GM23338 (cell line): ENCODE results near the gene MYT1. TPM values are rescaled to one million over a fixed set of nuclear protein-coding genes. Genes with fewer than 3 reads are reported as not detected.

Experiments used
- ATAC-seq: fragments of 200-7000 bp; cut with Tn5 transposase; 3 replicates; pipeline ENCODE4 v1.9.1; 2020
- DNase-seq: peaks from one replicate; pipeline ENCODE4 v3.0.0-alpha.2; 2015; ENCODE audit warnings: low spot score
- H2AFZ ChIP-seq: fragments of 200-600 bp; sonication (generic); 2 replicates; pipeline ENCODE4 v1.8.0; 2016; ENCODE audit warnings: antibody characterized with exemption, mild to moderate bottlenecking, moderate library complexity
- H3F3A ChIP-seq: fragments of 200-600 bp; sonication (generic); replicated peaks from 2 replicates; pipeline ENCODE4 v1.8.0; 2017; ENCODE audit warnings: antibody characterized with exemption, mixed run types, low read depth
- H3K27ac ChIP-seq: fragments of 200-600 bp; sonication (generic); 2 replicates; pipeline ENCODE4 v1.6.1; 2016; ENCODE audit warnings: low read depth
- H3K27me3 ChIP-seq: fragments of 200-600 bp; sonication (generic); 2 replicates; pipeline ENCODE4 v1.8.0; 2016; ENCODE audit warnings: mild to moderate bottlenecking, mixed run types, moderate library complexity; ENCODE audit not compliant: insufficient read depth
- H3K36me3 ChIP-seq: fragments of 200-600 bp; sonication (generic); 2 replicates; pipeline ENCODE4 v1.8.0; 2016; ENCODE audit warnings: mild to moderate bottlenecking; ENCODE audit not compliant: insufficient read depth
- H3K4me1 ChIP-seq: fragments of 200-600 bp; sonication (generic); 2 replicates; pipeline ENCODE4 v1.8.0; 2016; ENCODE audit warnings: mild to moderate bottlenecking, moderate library complexity; ENCODE audit not compliant: insufficient read depth
- H3K4me2 ChIP-seq: fragments of 200-600 bp; sonication (generic); 2 replicates; pipeline ENCODE4 v1.7.1; 2017; ENCODE audit warnings: mixed run types
- H3K4me3 ChIP-seq: fragments of 200-600 bp; sonication (generic); 2 replicates; pipeline ENCODE4 v1.6.1; 2016; ENCODE audit warnings: mixed run types
- H3K79me2 ChIP-seq: fragments of 200-600 bp; sonication (generic); replicated peaks from 2 replicates; pipeline ENCODE4 v1.8.0; 2017; ENCODE audit warnings: mild to moderate bottlenecking; ENCODE audit not compliant: insufficient read depth
- H3K9me2 ChIP-seq: fragments of 200-600 bp; sonication (generic); 2 replicates; pipeline ENCODE4 v1.8.0; 2017; ENCODE audit not compliant: insufficient read depth
- H4K20me1 ChIP-seq: fragments of 200-600 bp; sonication (generic); replicated peaks from 2 replicates; pipeline ENCODE4 v1.8.0; 2017; ENCODE audit warnings: mild to moderate bottlenecking; ENCODE audit not compliant: insufficient read depth
- H3K27ac Mint-ChIP-seq: 2 replicates; pipeline ENCODE4 v1.8.0; 2020; ENCODE audit warnings: inconsistent platforms, mild to moderate bottlenecking, moderate library complexity, mixed read lengths
- H3K27me3 Mint-ChIP-seq: 3 replicates; pipeline ENCODE4 v1.8.0; 2022; ENCODE audit warnings: low read depth, mild to moderate bottlenecking, moderate library complexity, mixed read lengths, inconsistent platforms; ENCODE audit not compliant: insufficient read depth, poor library complexity
- H3K36me3 Mint-ChIP-seq: 3 replicates; pipeline ENCODE4 v1.8.0; 2021; ENCODE audit warnings: low read depth, mild to moderate bottlenecking, inconsistent platforms, moderate library complexity, mixed read lengths
- H3K4me1 Mint-ChIP-seq: 3 replicates; pipeline ENCODE4 v1.8.0; 2020; ENCODE audit warnings: mild to moderate bottlenecking, inconsistent platforms, mixed read lengths
- H3K4me3 Mint-ChIP-seq: 3 replicates; pipeline ENCODE4 v1.8.0; 2021; ENCODE audit warnings: moderate library complexity, mild to moderate bottlenecking, inconsistent platforms, mixed read lengths
- H3K9me3 Mint-ChIP-seq: 3 replicates; pipeline ENCODE4 v1.8.0; 2020; ENCODE audit warnings: moderate library complexity, mild to moderate bottlenecking, inconsistent platforms, mixed read lengths
- ETS1 ChIP-seq: IDR thresholded peaks from 2 replicates; pipeline ENCODE4 v1.6.1; 2016; ENCODE audit warnings: antibody characterized with exemption
- EZH2 ChIP-seq: fragments of 200-600 bp; sonication (generic); IDR thresholded peaks from one replicate; pipeline ENCODE4 v1.8.0; 2017; ENCODE audit warnings: antibody characterized with exemption, mild to moderate bottlenecking, low read depth; ENCODE audit not compliant: unreplicated experiment
- ZNF114 ChIP-seq: fragments of 250-450 bp; sonication (Bioruptor Pico); IDR thresholded peaks from 2 replicates; pipeline ENCODE4 v1.5.0; 2020; ENCODE audit warnings: mild to moderate bottlenecking, moderate library complexity
- ZNF331 ChIP-seq: fragments of 250-450 bp; sonication (Bioruptor Pico); IDR thresholded peaks from 2 replicates; pipeline ENCODE4 v1.5.0; 2020; ENCODE audit warnings: low read depth, mild to moderate bottlenecking, moderate library complexity
- ZNF462 ChIP-seq: fragments of 250-450 bp; sonication (Bioruptor Pico); IDR thresholded peaks from 2 replicates; pipeline ENCODE4 v1.5.0; 2020; ENCODE audit warnings: mild to moderate bottlenecking, moderate library complexity
- polyA plus RNA-seq: library from polyadenylated mRNA; unstranded; fragments of >200 nt; fragmentation: Nextera tagmentation; extraction: Ambion mirVana; gene quantifications from 2 replicates; pipeline ENCODE4 v1.2.1, GENCODE V29; 2016
- total RNA-seq: library from RNA; depleted of rRNA; stranded (reverse); fragments of >200 nt; shearing (Covaris generic); gene quantifications from 2 replicates; pipeline ENCODE4 v1.2.3, GENCODE V29; 2014

MYT1 gene
- total and polyA plus RNA-seq, 2 experiments from 2014 or later, result 0.83 to 1.6 TPM

GRCh38 chr20:64212755-64213154 is 48.5 kb downstream of the MYT1 start:
- H3F3A ChIP-seq, result no peaks in the 10 kb centered on the region
- no peaks in the 10 kb centered on the region for H4K20me1 ChIP-seq
- no peaks in the 10 kb centered on the region for H3K79me2 ChIP-seq
- H3K9me3 Mint-ChIP-seq, result no peaks in the 10 kb centered on the region
- H3K27me3 Mint-ChIP-seq, result no peaks in the 10 kb centered on the region
- H3K4me1 ChIP-seq, result no peaks in the 10 kb centered on the region
- H3K4me3 ChIP-seq, result no peak overlapping the region
- H3K4me3 Mint-ChIP-seq, result no peak overlapping the region
- H3K9me2 ChIP-seq, result no peaks in the 10 kb centered on the region
- peaks cover 8% of the 10 kb centered on the region; the same call in 2 of the 3 replicates for H3K4me1 Mint-ChIP-seq
- TF ChIP-seq ZNF462 (CRISPR knock-in tag) (no peak), ZNF331 (CRISPR knock-in tag) (no peak), ETS1 (no peak)
- DNase-seq, result no peak
- no peaks in the 10 kb centered on the region for H3K27me3 ChIP-seq
- H2AFZ ChIP-seq, result no peak overlapping the region
- H3K36me3 ChIP-seq, result no peaks in the 10 kb centered on the region
- no peaks in the 10 kb centered on the region for H3K36me3 Mint-ChIP-seq
- ATAC-seq, result no peak
- H3K27ac ChIP-seq, result no peak overlapping the region
- H3K27ac Mint-ChIP-seq, result no peak overlapping the region
- H3K4me2 ChIP-seq, result no peak overlapping the region

- DNase-seq (no peak), ATAC-seq (no peak)
- no peaks in the 10 kb centered on the region for H3K4me1 ChIP-seq
- H3K9me3 Mint-ChIP-seq, result no peaks in the 10 kb centered on the region
- no peaks in the 10 kb centered on the region for H3K27me3 ChIP-seq
- no peak overlapping the region for H3K27ac Mint-ChIP-seq
- no peaks in the 10 kb centered on the region for H4K20me1 ChIP-seq
- no peak overlapping the region for H3K27ac ChIP-seq
- H2AFZ ChIP-seq, result no peak overlapping the region
- H3K4me3 ChIP-seq, result no peak overlapping the region
- no peaks in the 10 kb centered on the region for H3K36me3 ChIP-seq
- no peaks in the 10 kb centered on the region for H3F3A ChIP-seq
- peaks cover 8% of the 10 kb centered on the region; the same call in 2 of the 3 replicates for H3K4me1 Mint-ChIP-seq
- H3K9me2 ChIP-seq, result no peaks in the 10 kb centered on the region
- H3K4me3 Mint-ChIP-seq, result no peak overlapping the region
- no peaks in the 10 kb centered on the region for H3K79me2 ChIP-seq
- no peak overlapping the region for H3K4me2 ChIP-seq
- no peaks in the 10 kb centered on the region for H3K36me3 Mint-ChIP-seq
- H3K27me3 Mint-ChIP-seq, result no peaks in the 10 kb centered on the region
- TF ChIP-seq ZNF114, result no peak
- no peak for TF ChIP-seq EZH2
- no peak for TF ChIP-seq ZNF462 (CRISPR knock-in tag)
Observed at GRCh38 chr20:64214113-64214512, 49.9 kb downstream of the MYT1 start.
